ENCODE data around the gene MYPN.
"Not testable (repeated sequence)": the region's sequence is repeated elsewhere in the genome, so short reads cannot be mapped to it uniquely, and the experiment has no call there.

The MYPN gene

DNA sequence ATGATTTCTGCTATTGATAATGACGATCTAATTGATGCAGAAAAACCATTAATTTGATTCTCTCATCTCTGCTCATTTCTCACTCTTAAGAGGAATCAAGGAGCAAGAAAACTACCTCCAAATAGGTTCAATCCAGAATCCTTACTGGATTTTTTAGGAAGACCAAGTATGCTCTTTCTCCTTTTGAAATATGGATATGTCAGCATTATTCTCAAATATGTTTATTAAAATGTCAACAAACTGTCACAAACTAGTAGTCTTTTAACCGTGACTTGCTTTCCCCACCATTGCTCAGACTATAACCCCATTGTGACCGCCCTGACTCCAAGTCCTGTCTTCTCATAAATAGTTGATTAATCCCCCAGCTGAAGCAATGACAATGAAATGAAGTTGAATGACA is 123.8 kb downstream of the MYPN start:
- no peak for DNase-seq (ENCODE audit: low spot score)

DNA sequence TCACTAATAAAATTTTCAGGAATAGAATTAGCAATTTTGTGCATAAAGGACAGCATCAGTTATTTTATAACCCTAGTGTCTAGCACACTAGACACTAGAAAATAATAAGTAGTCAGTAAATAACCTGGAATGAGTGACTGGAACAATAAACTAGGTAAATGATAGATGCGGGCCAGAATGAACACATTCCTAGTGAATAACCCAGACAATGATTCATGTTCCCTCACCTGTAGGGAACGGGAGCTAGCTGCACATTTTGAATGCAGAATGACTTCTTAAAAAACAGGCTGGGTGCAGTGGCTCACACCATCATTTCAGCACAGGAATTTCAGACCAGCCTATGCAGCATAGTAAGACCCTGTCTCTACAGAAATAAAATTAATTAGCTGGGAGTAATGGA is 125.8 kb downstream of the MYPN start:
- DNase-seq (ENCODE audit: low spot score) = no peak

DNA sequence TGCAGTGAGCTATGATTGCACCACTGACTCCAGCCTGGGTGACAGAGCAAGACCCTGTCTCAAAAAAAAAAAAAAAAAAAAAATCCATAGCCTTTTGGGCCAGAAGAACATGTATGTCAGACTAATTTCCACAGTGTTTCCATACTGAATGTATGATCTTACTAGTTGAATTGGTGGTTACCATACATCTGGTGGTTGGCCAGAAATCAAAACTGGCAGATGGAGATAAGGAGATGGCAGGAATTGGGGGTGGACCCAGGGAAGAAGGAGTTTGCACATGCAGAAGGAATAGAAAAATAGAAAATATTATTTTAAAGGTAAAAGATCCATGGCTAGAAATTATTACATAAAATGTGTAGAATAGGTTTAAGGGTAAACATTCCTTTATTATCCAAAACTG is 126.3 kb downstream of the MYPN start:
- no peak for DNase-seq (ENCODE audit: low spot score)

DNA sequence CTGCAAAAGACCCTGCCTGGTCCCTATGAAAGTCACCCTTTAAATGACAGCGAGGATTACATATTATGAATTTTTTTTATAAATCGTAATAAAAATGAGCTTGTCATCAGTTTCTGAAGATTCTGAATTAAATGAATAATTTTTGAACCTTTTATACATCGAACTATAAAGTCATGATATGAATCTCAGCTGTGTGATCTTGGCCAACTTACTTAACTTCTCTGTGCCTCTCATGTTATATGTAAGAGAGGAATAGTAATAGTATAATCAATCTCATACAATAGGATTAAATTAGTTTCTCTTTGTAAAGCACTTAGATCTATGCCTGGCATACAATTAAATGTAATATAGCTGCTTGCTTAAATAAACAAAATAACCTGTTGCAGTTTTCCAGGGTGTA is 127.9 kb downstream of the MYPN start:
- DNase-seq (ENCODE audit: low spot score) = no peak

DNA sequence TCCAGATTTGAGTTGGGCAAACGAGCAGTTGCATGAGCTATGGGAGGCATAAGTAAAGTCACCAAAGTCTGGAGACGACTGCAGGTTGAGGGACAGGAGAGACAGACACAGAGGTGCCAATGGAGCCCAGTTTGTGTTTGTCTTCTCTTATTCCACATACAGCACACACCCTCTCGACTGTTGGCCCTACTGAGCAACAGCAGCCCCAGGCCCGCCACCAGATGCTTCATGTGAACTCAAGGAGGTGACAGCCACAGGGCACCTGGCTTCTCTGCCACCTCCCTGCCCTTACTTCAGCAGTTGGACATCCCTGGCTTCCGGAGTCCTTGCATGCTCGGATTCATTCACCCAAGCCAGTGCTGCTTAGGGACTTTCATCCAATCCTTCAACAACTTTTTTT is 129.1 kb downstream of the MYPN start:
- DNase-seq (ENCODE audit: low spot score) = no peak

DNA sequence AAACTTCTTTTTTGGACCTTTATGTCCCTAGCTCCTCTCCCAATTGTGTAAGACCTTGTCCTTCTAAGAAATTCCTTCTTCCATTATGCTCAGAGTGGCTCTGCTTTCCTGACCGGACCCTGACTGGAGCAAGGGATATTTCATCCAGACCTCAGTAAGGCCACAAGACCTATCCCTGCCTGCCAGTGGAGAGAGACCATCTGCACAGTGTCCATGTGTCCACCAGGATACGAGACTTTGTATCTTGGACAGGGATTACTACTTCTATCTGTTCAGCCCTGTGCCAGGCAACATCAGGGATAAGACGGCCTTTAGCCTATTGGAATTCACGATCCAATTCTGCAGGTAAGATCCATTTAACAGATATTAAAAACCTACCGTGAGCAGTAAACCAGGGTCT is 129.8 kb downstream of the MYPN start:
- no peak for DNase-seq (ENCODE audit: low spot score)

DNA sequence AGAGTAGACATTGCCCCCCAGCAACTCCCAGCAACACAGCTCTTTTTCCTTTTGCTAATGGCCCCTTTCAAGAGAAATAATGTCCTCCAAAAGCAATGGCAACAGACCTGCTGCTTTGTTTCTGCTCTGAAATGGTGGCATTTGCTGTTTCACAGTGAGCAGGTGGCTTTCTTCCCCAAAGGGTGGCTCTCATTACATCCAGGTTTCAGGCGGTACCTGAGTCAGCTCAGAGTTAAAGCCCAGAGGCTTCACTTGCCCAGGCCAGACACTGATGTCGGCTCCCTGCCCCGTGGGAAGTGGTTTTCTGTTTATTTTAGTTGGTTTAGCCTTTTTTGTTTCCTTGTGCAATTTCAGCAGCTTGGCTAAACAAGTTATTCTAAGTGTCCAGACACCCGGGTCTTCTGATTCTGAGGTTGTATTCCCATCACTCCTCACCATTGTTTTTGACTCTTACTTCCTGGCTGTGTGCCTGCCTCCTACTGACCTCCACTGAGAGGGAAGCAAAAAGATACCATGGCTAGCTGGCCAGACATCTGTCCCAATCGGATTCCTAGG is 130.4 kb downstream of the MYPN start:
- DNase-seq (ENCODE audit: low spot score) = no peak

DNA sequence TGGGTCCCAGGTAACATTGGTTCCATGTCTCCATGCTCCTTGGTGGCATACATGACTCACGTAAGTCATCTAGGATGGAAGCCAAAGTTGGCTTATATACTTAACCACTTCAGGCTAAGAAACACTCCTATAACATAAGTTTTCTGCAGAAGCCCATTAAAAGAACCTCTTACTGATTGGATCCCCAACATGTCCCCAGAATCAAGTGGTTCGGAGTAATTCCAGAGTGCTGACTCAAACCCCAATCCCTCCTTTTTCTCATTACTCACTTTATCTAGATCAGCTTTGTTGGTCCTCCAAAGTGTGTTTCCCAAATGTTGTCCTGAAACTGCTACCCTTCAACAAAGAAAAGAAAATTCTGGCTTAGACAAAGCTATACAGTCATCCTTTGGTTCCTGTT is 132.8 kb downstream of the MYPN start:
- no peak for DNase-seq (ENCODE audit: low spot score)

DNA sequence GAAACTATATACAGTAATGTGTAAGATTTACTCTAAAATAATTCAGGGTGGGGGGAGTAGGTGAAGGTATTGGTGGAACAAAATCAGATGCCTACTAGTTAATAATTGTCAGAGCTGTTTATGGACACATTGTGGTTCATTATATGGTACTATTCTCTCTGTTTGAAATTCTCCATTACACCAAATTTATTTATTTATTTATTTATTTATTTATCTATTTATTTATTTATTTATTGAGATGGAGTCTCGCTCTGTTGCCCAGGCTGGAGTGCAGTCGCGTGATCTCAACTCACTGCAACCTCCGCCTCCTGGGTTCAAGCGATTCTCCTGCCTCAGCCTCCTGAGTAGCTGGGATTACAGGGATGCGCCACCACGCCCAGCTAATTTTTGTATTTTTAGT is 137.1 kb downstream of the MYPN start:
- DNase-seq (ENCODE audit: low spot score) = not testable (repeated sequence)

DNA sequence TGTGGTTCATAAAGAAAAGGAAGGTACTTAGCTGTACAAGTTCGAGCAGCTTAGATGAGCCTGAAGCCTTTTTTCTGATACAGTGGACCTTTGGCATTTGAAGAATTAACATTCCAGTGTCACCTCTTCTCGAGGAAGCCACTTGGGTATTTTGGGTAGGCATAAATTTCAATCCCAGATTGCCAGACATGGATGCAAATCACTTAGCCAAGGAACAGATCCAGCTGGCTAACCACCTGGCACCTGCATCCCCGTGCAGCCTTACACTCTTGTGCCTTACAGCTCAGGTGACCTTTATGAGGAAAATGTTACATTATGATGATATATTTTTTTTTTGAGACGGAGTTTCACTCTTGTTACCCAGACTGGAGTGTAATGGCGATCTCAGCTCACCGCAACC is 138.6 kb downstream of the MYPN start:
- DNase-seq (ENCODE audit: low spot score) = no peak

DNA sequence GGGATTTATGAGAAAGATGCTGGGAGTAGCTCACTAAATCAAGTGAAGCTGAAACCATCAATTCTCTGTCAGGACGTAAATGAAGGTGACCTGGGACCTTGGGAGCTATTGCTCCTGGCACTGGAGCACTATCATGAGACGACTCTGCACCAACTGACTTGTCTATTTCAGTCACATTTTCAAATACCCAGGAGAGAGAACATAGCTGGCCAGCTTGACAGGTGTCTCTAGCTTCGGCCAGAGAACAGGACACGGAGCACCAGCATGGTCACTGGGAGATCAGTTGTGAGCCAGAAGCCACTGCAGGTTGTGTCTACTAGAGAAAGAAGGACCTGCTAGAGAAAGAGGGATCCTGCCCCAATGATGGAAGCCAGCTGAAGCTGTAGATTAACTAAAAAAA is 140.0 kb downstream of the MYPN start:
- DNase-seq (ENCODE audit: low spot score) = no peak

DNA sequence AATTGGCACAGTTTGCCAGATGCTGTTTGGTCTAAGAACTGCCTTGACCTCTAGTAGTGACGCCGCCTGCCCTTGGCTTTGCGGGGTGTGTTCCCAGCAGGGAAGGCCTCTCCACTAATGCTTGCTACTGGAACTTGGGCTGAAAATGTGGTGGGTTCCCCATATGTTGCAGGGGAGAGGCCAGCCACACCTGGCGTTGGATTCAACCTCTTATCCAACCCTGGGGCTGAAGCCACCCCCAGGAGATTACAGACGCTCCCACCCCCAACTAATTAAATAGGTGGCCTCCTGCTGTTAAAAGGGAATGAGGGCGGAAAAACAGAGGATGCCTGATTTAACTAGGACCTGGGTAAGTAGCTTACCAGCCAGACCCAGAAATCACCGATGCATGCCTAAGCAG is 141.9 kb downstream of the MYPN start:
- no peak for DNase-seq (ENCODE audit: low spot score)

DNA sequence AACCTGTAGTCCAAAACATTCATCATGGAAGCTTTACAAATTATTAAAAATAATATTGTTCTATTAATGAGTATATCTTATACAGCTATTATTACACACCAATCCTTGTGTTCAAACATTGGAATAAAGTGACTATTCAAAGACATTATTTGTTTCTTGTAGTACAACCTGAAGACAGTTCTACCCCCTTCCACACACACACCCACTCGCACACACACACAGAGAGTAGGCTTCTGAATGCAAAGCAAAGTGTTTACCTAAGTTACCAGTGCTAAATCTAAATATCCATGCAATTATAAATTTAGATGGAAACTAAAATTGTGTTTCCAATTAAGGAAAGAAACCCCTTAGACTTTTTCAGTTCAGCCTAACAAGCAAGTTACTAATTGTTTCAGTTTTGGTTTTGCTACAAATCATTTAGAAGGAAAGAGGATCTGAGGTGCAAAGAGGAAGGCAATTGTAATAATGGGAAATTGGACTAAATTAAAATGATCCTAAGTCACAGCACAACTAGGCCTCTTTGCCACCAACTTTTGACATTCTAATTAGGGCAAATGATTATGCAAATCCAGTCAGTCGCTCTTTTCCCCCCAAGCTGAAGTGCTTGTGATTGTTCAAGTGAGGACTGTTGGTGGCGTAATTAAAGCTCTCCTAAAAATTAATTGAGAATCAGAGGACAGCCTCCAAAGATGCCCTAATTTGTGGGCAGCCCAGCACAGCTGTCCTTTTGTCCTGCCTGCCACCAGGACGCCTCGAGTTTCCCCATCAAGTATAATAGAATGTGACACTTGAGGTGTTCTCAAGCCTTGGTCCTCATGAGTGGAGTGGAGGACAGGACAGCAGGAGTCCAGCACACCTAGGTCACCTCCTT is 142.6 kb downstream of the MYPN start:
- no peak for DNase-seq (ENCODE audit: low spot score)

DNA sequence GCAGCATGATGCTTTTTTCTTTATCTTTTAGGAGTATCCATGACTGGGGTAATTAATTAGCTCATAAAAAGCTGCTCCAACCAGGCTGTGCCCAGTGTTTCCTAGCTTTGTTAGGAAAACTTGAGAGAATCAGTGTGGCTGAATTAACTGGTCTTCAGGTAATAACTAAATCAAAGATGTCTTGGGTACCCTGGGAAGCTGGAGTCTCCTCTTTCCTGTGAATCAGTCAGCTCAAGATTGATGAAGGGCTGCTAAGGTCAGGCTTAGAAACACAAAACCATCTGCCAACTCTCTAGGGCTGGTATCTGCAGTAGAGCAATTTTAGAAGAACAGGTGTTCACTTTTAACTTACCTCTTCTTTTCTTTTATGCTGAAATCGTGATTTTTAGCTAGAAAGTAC is 144.1 kb downstream of the MYPN start:
- DNase-seq (ENCODE audit: low spot score) = no peak

DNA sequence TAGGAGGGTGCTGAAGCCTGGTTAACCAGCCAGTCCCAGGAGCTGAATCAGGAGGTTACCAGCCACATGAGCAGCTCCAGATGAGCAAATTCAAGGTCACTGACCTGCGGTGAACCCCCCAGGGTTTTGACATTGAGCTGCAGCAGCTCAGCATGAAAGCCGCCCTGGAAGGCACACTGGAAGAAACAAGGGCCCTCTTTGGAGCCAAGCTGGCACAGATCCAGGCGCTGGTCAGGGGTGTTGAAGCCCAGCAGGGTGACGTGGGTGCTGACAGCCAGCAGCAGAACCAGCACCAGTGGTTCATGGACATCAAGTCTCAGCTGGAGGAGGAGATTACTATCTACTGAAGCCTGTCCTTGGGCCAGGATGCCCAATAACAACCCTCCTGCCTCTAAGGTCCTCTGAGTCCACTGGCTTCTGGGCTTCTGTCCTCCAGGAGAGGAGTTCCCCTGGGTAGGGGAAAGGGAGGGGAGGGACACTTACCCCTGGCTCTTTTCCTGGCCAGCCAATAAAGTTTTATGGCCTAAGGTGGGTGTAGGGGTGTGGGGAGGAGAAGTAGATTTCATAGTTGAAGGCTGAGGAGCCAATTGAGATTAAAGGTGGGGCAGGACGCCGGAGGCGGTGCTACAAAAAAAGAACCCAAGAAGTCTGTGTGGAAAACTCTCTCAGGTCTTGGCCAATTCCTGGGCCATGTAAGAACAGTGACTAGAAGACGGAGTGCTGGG is 152.0 kb downstream of the MYPN start:
- DNase-seq (ENCODE audit: low spot score) = no peak
